Osteocyte (in vitro differentiated cells): ENCODE results near the gene LRRK1. TPM values are rescaled to one million over a fixed set of nuclear protein-coding genes. Genes with fewer than 3 reads are reported as not detected.

Source experiments
- DNase-seq: peaks from one replicate; pipeline ENCODE4 v3.0.0; 2021; ENCODE audit warnings: mixed read lengths; ENCODE audit not compliant: unreplicated experiment; ENCODE audit errors: extremely low spot score
- H3K27ac Mint-ChIP-seq: one replicate; pipeline ENCODE4 v1.8.0; 2021; ENCODE audit warnings: mild to moderate bottlenecking, mixed read lengths; ENCODE audit not compliant: unreplicated experiment
- H3K27me3 Mint-ChIP-seq: one replicate; pipeline ENCODE4 v1.8.0; 2021; ENCODE audit warnings: mixed read lengths; ENCODE audit not compliant: unreplicated experiment
- H3K36me3 Mint-ChIP-seq: one replicate; pipeline ENCODE4 v1.8.0; 2021; ENCODE audit warnings: mixed read lengths; ENCODE audit not compliant: unreplicated experiment
- H3K4me1 Mint-ChIP-seq: one replicate; pipeline ENCODE4 v1.8.0; 2021; ENCODE audit warnings: mixed read lengths; ENCODE audit not compliant: unreplicated experiment
- H3K4me3 Mint-ChIP-seq: one replicate; pipeline ENCODE4 v1.8.0; 2021; ENCODE audit warnings: mild to moderate bottlenecking, moderate library complexity, mixed read lengths; ENCODE audit not compliant: unreplicated experiment
- H3K9me3 Mint-ChIP-seq: one replicate; pipeline ENCODE4 v1.8.0; 2021; ENCODE audit warnings: mixed read lengths; ENCODE audit not compliant: unreplicated experiment
- CTCF ChIP-seq: fragments of 200-600 bp; sonication (generic); IDR thresholded peaks from 2 replicates; pipeline ENCODE4 v1.5.0; 2021; ENCODE audit warnings: antibody characterized with exemption, mild to moderate bottlenecking, moderate library complexity
- total RNA-seq: library from RNA; stranded (reverse); gene quantifications from 2 replicates; pipeline ENCODE4 v1.2.1, GENCODE V29; 2021

LRRK1 gene
- total RNA-seq, 1 donor from 2014 or later: 10.8 TPM

DNA sequence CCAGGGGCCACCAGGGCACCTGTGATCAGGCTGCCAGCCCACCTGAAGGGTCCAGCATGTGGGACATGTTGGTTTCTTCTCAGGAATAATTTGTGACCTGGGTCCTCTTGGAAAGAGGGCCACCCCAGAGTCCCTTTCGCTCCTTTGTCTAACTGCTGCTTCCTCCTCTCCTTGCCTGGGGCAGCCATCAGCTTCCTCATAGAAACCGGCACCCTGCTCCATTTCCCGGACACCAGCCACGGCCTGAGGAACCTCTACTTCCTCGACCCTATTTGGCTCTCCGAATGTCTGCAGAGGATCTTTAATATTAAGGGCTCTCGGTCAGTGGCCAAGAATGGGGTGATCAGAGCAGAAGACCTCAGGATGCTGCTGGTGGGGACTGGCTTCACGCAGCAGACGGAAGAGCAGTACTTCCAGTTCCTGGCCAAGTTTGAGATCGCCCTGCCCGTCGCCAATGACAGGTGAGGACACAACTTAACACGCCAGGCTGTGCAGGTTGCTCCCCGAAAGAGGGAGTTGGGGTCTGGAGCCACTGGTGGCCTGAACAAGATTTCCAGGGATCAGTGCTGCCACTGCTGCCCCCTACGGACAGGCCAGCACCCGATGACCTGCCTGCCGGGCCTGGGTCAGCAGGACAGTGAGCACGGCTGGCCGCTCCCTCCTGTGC lies 109.7 kb downstream of the LRRK1 start:
- peaks cover under 1% of the 10 kb centered on the region for H3K9me3 Mint-ChIP-seq
- H3K27ac Mint-ChIP-seq: no peak overlapping the region
- no peaks in the 10 kb centered on the region for H3K27me3 Mint-ChIP-seq
- TF ChIP-seq CTCF: no peak
- H3K4me1 Mint-ChIP-seq: peaks cover 1% of the 10 kb centered on the region
- H3K4me3 Mint-ChIP-seq: no peak overlapping the region
- peaks cover 28% of the 10 kb centered on the region for H3K36me3 Mint-ChIP-seq
- peak; percentile 72 for DNase-seq

DNA sequence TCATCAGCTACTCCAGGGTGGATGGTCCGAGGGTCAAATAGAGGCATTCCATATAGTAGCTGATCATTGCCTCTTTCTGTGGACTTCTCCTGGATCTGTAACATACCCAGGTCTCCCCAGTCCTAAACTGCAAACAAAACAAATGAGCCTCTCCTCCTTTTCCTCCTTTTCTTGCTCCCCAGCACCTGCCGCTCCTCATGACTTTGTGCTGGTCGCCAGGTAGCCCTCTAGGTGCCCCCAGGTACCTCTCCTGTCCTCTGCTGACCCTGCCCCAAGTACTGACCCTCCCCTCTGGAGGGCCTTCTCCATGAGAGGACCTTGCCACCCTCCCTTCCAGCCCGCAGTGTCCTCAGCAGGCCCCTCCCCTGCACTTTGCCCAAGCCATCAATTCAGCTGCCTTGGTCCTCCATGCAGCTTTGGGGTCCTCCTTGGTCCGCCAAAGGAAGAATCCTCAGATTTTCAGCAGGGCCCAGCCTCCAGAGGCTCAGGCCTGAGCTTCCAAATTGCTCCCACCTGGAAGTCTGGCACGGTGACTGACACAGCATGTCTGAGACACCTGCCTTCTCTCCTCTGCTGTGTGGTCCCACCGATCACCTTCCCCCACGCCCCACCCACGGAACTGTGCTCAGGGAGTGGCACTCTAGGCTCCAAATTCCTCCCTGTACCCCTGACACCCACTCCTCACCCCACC lies 111.0 kb downstream of the LRRK1 start:
- H3K9me3 Mint-ChIP-seq: peaks cover 11% of the 10 kb centered on the region
- no peak for TF ChIP-seq CTCF
- H3K4me3 Mint-ChIP-seq: no peak overlapping the region
- H3K36me3 Mint-ChIP-seq: peaks cover 34% of the 10 kb centered on the region
- no peaks in the 10 kb centered on the region for H3K4me1 Mint-ChIP-seq
- no peak for DNase-seq
- H3K27me3 Mint-ChIP-seq: no peaks in the 10 kb centered on the region
- H3K27ac Mint-ChIP-seq: no peak overlapping the region

DNA sequence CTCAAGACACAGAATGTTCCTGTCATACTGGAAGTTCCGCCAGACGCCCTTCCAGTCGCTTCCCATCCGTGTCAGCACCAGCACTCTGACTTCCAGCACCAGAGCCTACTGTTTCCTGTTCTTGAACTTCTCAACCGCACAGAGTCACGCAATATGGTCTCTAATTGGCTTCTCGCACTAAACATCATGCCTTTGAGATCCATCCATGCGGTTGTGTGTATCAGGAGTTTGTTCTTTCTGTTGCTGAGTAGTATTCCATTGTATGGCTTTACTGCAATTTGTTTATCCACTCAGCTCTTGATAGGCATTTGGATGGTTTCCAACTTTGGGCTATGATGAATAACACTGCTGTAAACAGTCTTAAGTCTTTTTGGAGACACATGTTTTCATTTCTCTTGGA lies 112.1 kb downstream of the LRRK1 start:
- H3K36me3 Mint-ChIP-seq: peaks cover 41% of the 10 kb centered on the region
- no peaks in the 10 kb centered on the region for H3K4me1 Mint-ChIP-seq
- H3K27ac Mint-ChIP-seq: no peak overlapping the region

GRCh38 chr15:101033801-101034200 lies 114.6 kb downstream of the LRRK1 start:
- DNase-seq: no peak
- peaks cover 27% of the 10 kb centered on the region for H3K9me3 Mint-ChIP-seq
- H3K27ac Mint-ChIP-seq: no peak overlapping the region
- no peaks in the 10 kb centered on the region for H3K27me3 Mint-ChIP-seq
- no peak overlapping the region for H3K4me3 Mint-ChIP-seq
- no peaks in the 10 kb centered on the region for H3K4me1 Mint-ChIP-seq
- no peak for TF ChIP-seq CTCF
- H3K36me3 Mint-ChIP-seq: peaks cover 49% of the 10 kb centered on the region

More for the DNA sequence above, 112.1 kb downstream of the LRRK1 start:
- Mint-ChIP-seq H3K4me3 (no peak overlapping the region), H3K27me3 (no peaks in the 10 kb centered on the region), H3K9me3 (peaks cover 22% of the 10 kb centered on the region)
- DNase-seq: no peak
- no peak for TF ChIP-seq CTCF

- no peak for DNase-seq
- no peak overlapping the region for H3K4me3 Mint-ChIP-seq
- H3K36me3 Mint-ChIP-seq: peaks cover 46% of the 10 kb centered on the region
- no peaks in the 10 kb centered on the region for H3K27me3 Mint-ChIP-seq
- no peak for TF ChIP-seq CTCF
- H3K4me1 Mint-ChIP-seq: no peaks in the 10 kb centered on the region
- peaks cover 27% of the 10 kb centered on the region for H3K9me3 Mint-ChIP-seq
- H3K27ac Mint-ChIP-seq: no peak overlapping the region
These were observed 116.5 kb downstream of the LRRK1 start for GRCh38 chr15:101035611-101036010.
